B cell (primary cell): ENCODE data around the gene TYW5. TPM values are rescaled to one million over a fixed set of nuclear protein-coding genes. Genes with fewer than 3 reads are reported as not detected.

Source experiments
- ATAC-seq: fragments of 200-7000 bp; cut with Tn5 transposase; one replicate; pipeline ENCODE4 v1.10.0; 2021; ENCODE audit warnings: low read depth, mild to moderate bottlenecking, moderate number of reproducible peaks, moderate library complexity
- CTCF ChIA-PET: fragments of 350-600 bp; sonication (Branson Sonifier 250); formaldehyde crosslinking; loops from one replicate; lab custom pipeline; 2021; ENCODE audit warnings: antibody characterized with exemption, inconsistent platforms; lab: Charles Lee
- POLR2A ChIA-PET: fragments of 350-600 bp; sonication (Branson Sonifier 250); formaldehyde crosslinking; loops from one replicate; lab custom pipeline; 2021; ENCODE audit warnings: antibody characterized with exemption; lab: Charles Lee
- DNase-seq: peaks from one replicate; pipeline ENCODE4 v3.0.0; 2013
- H2AFZ ChIP-seq: 2 replicates; pipeline ENCODE4 v1.6.1; 2012; ENCODE audit warnings: mild to moderate bottlenecking, low read depth, low read length; ENCODE audit not compliant: insufficient read depth, poor library complexity, severe bottlenecking
- H3K27ac ChIP-seq, 2 donors: 1 replicate in 1 of 2; 2 replicates in 1 of 2; pipeline ENCODE4 v1.5.1; 2012 to 2013; ENCODE audit warnings: low read length in 2 of 2, mild to moderate bottlenecking in 2 of 2, moderate library complexity in 1 of 2
- H3K27me3 ChIP-seq, 4 experiments: fragments of 200-600 bp in 1 of 4; sonication (generic) in 1 of 4; replicated peaks in 1 of 4; 1 replicate in 2 of 4; 2 replicates in 2 of 4; pipeline versions ENCODE4 v1.6.1 to v1.7.0; 2013 to 2016; ENCODE audit warnings: low read length in 3 of 4, mild to moderate bottlenecking in 2 of 4, mixed read lengths in 1 of 4, moderate library complexity in 1 of 4; ENCODE audit not compliant: insufficient read depth in 4 of 4, control insufficient read depth in 3 of 4; ENCODE audit errors: control extremely low read depth in 1 of 4
- H3K36me3 ChIP-seq, 2 experiments: replicated peaks in 1 of 2; 1 replicate in 1 of 2; 2 replicates in 1 of 2; pipeline versions ENCODE4 v1.6.1 to v1.7.1; 2013; ENCODE audit warnings: low read length in 1 of 2; ENCODE audit not compliant: insufficient read depth in 2 of 2, control insufficient read depth in 1 of 2; ENCODE audit errors: control extremely low read depth in 1 of 2, extremely low read depth in 1 of 2
- H3K4me1 ChIP-seq, 2 donors: fragments of 200-600 bp in 1 of 2; sonication (generic) in 1 of 2; 1 replicate in 1 of 2; 2 replicates in 1 of 2; pipeline versions ENCODE4 v1.5.1 to v1.6.1; 2013 to 2017; ENCODE audit warnings: low read length in 2 of 2; ENCODE audit not compliant: control insufficient read depth in 2 of 2, insufficient read depth in 2 of 2
- H3K4me2 ChIP-seq: replicated peaks from 2 replicates; pipeline ENCODE3; 2012; ENCODE audit warnings: mild to moderate bottlenecking, low read depth, low read length; ENCODE audit not compliant: poor library complexity, severe bottlenecking
- H3K4me3 ChIP-seq, 5 experiments: fragments of 200-600 bp in 1 of 5; sonication (generic) in 1 of 5; 1 replicate in 3 of 5; 2 replicates in 2 of 5; pipeline versions ENCODE4 v1.5.1 to v1.7.0; 2011 to 2016; ENCODE audit warnings: low read length in 4 of 5, mild to moderate bottlenecking in 4 of 5, low read depth in 2 of 5, control low read depth in 1 of 5, moderate library complexity in 1 of 5; ENCODE audit not compliant: insufficient read depth in 1 of 5; ENCODE audit errors: control extremely low read depth in 1 of 5, extremely low read depth in 1 of 5
- H3K79me2 ChIP-seq: fragments of 200-600 bp; sonication (generic); one replicate; pipeline ENCODE4 v1.6.0; 2016; ENCODE audit warnings: low read length; ENCODE audit not compliant: control insufficient read depth, insufficient read depth
- H3K9ac ChIP-seq: fragments of 200-600 bp; sonication (generic); 2 replicates; pipeline ENCODE4 v1.6.1; 2017; ENCODE audit warnings: mild to moderate bottlenecking, low read length, moderate library complexity
- H3K9me3 ChIP-seq, 3 donors: one replicate each; pipeline versions ENCODE4 v1.6.1 to v1.7.1; 2013; ENCODE audit warnings: low read length in 2 of 3; ENCODE audit not compliant: control insufficient read depth in 2 of 3, insufficient read depth in 1 of 3; ENCODE audit errors: control extremely low read depth in 1 of 3
- H4K20me1 ChIP-seq: 2 replicates; pipeline ENCODE4 v1.6.0; 2012; ENCODE audit warnings: mild to moderate bottlenecking, low read length; ENCODE audit not compliant: insufficient read depth, control insufficient read depth, poor library complexity, severe bottlenecking
- H3K27ac Mint-ChIP-seq: one replicate; pipeline ENCODE4 v1.8.0; 2021; ENCODE audit warnings: mixed read lengths
- H3K27me3 Mint-ChIP-seq: one replicate; pipeline ENCODE4 v1.8.0; 2021; ENCODE audit warnings: mixed read lengths
- H3K4me1 Mint-ChIP-seq: one replicate; pipeline ENCODE4 v1.8.0; 2021; ENCODE audit warnings: mixed read lengths
- H3K4me3 Mint-ChIP-seq: one replicate; pipeline ENCODE4 v1.8.0; 2021; ENCODE audit warnings: mixed read lengths
- H3K9me3 Mint-ChIP-seq: one replicate; pipeline ENCODE4 v1.8.0; 2022; ENCODE audit warnings: mixed read lengths; ENCODE audit not compliant: insufficient read depth
- EZH2 ChIP-seq: IDR thresholded peaks from 2 replicates; pipeline ENCODE4 v1.6.1; 2012; ENCODE audit warnings: borderline replicate concordance, low read depth, mild to moderate bottlenecking, moderate library complexity, low read length; ENCODE audit not compliant: insufficient read depth, poor library complexity, severe bottlenecking
- WGBS: methylation state at CpG from one replicate; pipeline ENCODE4 v1.1.5; 2013; ENCODE audit warnings: missing lambda C conversion rate; ENCODE audit not compliant: insufficient coverage; 5-methylcytosine and 5-hydroxymethylcytosine counted together
- intact Hi-C: fragments of 100-400 bp; cut with micrococcal nuclease; formaldehyde crosslinking; loops from one replicate; pipeline ENCODE4 v1.10.0; 2022
- polyA plus RNA-seq: library from polyadenylated mRNA; depleted of rRNA; stranded (reverse); fragments of >200 nt; gene quantifications from 2 replicates; pipeline ENCODE4 v1.2.3, GENCODE V29; 2012
- total RNA-seq, 2 donors: library from RNA; stranded (reverse); fragments of 120-200 nt in 1 of 2; gene quantifications; 1 replicate in 1 of 2; 2 replicates in 1 of 2; pipeline versions ENCODE4 v1.2.3 to v1.2.4, GENCODE V29; 2013 to 2022
- TF ChIP-seq, protein P1 (sequence below): fragments of 200-600 bp; IDR thresholded peaks from one replicate; pipeline ENCODE4 v1.8.0; 2022; ENCODE audit warnings: antibody characterized with exemption, mild to moderate bottlenecking

The TYW5 gene
- total and polyA plus RNA-seq, 2 donors (not counting 1 experiment from before 2014, with no cell fraction given): 4.5 to 15.0 TPM

DNA sequence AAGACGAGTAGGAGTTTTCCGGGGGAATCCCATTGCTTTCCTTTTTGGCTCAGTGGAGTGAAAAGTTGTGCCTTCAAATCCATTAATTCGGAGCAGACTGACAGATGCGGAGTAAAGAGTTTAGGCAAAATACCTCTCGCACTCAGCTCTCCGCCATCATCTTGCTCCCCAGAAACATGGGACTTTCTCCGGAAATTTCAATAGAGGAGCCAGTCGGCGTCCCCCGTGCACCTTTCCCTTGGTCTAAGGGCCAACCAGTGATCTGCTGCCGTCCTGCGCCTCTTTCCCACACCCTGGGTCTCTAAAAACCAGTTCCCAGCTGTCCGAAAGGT, 318 bp downstream of the TYW5 start:
- Histone ChIP-seq H3K79me2 (peaks cover 56% of the 10 kb centered on the region), H3K4me1 (peaks cover 24 to 27% of the 10 kb centered on the region in 2 donors), H2AFZ (peak overlapping the region; percentile 99), H3K9me3 (no peaks in the 10 kb centered on the region), H3K27me3 (no peaks in the 10 kb centered on the region), H3K4me2 (peak overlapping the region; percentile 80), H4K20me1 (peaks cover 4% of the 10 kb centered on the region), H3K36me3 (peaks cover 3 to 14% of the 10 kb centered on the region in 2 experiments), H3K9ac (peak overlapping the region; percentile 88), H3K4me3 (peak overlapping the region; percentile 70 to 97 (median 75)), H3K27ac (peak overlapping the region; percentile 59 to 85)
- H3K9me3 Mint-ChIP-seq: no peaks in the 10 kb centered on the region
- no peak for TF ChIP-seq EZH2
- TF ChIP-seq, protein P1, sequence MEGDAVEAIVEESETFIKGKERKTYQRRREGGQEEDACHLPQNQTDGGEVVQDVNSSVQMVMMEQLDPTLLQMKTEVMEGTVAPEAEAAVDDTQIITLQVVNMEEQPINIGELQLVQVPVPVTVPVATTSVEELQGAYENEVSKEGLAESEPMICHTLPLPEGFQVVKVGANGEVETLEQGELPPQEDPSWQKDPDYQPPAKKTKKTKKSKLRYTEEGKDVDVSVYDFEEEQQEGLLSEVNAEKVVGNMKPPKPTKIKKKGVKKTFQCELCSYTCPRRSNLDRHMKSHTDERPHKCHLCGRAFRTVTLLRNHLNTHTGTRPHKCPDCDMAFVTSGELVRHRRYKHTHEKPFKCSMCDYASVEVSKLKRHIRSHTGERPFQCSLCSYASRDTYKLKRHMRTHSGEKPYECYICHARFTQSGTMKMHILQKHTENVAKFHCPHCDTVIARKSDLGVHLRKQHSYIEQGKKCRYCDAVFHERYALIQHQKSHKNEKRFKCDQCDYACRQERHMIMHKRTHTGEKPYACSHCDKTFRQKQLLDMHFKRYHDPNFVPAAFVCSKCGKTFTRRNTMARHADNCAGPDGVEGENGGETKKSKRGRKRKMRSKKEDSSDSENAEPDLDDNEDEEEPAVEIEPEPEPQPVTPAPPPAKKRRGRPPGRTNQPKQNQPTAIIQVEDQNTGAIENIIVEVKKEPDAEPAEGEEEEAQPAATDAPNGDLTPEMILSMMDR: no peak
- peaks cover 54% of the 10 kb centered on the region for H3K4me1 Mint-ChIP-seq
- POLR2A ChIA-PET: no interaction called here
- no peaks in the 10 kb centered on the region for H3K27me3 Mint-ChIP-seq
- no peak for DNase-seq
- intact Hi-C loops: loop anchor here (1.0 to 5.0 kb wide), 4 partner anchors 44 to 1497 kb away; partner anchors contain the start of genes C2orf69, NIF3L1, PPIL3 and SGO2
- peak overlapping the region; percentile 93 for H3K27ac Mint-ChIP-seq
- under 1% methylated on average over 10 of the region's 13 CpGs for WGBS
- no peak for ATAC-seq
- CTCF ChIA-PET: no interaction called here
- H3K4me3 Mint-ChIP-seq: peak overlapping the region; percentile 98

- Mint-ChIP-seq H3K9me3 (no peaks in the 10 kb centered on the region), H3K4me1 (peaks cover 29% of the 10 kb centered on the region), H3K27me3 (no peaks in the 10 kb centered on the region), H3K4me3 (no peak overlapping the region), H3K27ac (no peak overlapping the region)
- WGBS: no CpG with 5 or more reads among the region's 1 CpG
- peaks cover 14 to 15% of the 10 kb centered on the region in 2 donors for H3K4me1 ChIP-seq
- ChIA-PET CTCF (no interaction called here), POLR2A (no interaction called here)
- no peak for TF ChIP-seq EZH2
- peaks cover 4% of the 10 kb centered on the region for H4K20me1 ChIP-seq
- peaks cover 48% of the 10 kb centered on the region for H3K79me2 ChIP-seq
- intact Hi-C loops: no loop called here
- H3K27me3 ChIP-seq: no peaks in the 10 kb centered on the region
- no peak overlapping the region for H3K27ac ChIP-seq
- H3K36me3 ChIP-seq: peaks cover 11 to 18% of the 10 kb centered on the region in 2 experiments
- ATAC-seq (no peak), DNase-seq (no peak)
- H3K9ac ChIP-seq: no peak overlapping the region
- no peaks in the 10 kb centered on the region for H3K9me3 ChIP-seq
- no peak overlapping the region for H2AFZ ChIP-seq
- H3K4me2 ChIP-seq: no peak overlapping the region
- no peak overlapping the region for H3K4me3 ChIP-seq
Observed at GRCh38 chr2:199951023-199951422, 4.3 kb downstream of the TYW5 start.
